OCI-LY1 (cell line): ENCODE data around the gene INO80B.

Experiments
- EZH2 ChIP-seq: fragments of 200-600 bp; sonication (generic), shearing (Covaris generic); IDR thresholded peaks from 2 replicates; pipeline ENCODE4 v1.8.0; 2017; ENCODE audit warnings: borderline replicate concordance, mixed run types, mild to moderate bottlenecking, antibody characterized with exemption, low read length, moderate library complexity, mixed read lengths
- TF ChIP-seq, protein P1 (sequence below): fragments of 200-600 bp; sonication (generic), shearing (Covaris generic); IDR thresholded peaks from 2 replicates; pipeline ENCODE4 v1.5.1; 2017; ENCODE audit warnings: mild to moderate bottlenecking, antibody characterized with exemption, low read length, moderate library complexity, mixed read lengths

DNA sequence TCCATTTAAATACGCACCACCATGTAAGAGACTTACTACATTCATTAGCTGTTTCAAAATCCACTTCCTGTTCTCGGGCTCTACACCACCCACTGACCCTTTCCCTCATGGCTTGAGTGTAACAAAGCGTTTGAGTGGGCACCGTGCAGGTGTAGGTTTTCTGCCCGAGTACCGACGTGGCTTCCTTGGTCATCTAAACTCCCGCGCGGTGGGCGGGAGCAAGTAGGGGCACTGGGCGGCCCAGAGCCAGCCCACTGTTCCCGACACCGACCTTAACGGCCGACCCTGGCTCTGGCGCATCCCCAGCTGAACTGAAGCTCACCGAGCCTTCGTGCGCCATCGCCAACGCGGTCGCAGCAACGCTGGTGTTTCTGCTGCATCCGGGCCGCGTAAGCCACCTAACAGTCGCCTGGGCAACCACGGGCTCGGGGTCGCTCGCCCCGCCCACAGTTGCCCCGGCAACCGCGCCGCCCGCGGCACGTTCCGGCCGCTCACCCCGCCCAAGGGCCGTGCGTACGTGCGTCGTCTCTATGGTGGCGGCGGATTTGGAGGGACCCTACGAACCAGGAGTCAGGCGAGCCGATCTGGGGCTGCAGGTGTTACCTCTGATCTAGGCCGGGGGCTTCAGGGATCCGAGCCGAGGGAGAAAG lies 33.5 kb upstream of the INO80B start, which contains the start of the genes C2orf81 and WDR54:
- TF ChIP-seq, protein P1, sequence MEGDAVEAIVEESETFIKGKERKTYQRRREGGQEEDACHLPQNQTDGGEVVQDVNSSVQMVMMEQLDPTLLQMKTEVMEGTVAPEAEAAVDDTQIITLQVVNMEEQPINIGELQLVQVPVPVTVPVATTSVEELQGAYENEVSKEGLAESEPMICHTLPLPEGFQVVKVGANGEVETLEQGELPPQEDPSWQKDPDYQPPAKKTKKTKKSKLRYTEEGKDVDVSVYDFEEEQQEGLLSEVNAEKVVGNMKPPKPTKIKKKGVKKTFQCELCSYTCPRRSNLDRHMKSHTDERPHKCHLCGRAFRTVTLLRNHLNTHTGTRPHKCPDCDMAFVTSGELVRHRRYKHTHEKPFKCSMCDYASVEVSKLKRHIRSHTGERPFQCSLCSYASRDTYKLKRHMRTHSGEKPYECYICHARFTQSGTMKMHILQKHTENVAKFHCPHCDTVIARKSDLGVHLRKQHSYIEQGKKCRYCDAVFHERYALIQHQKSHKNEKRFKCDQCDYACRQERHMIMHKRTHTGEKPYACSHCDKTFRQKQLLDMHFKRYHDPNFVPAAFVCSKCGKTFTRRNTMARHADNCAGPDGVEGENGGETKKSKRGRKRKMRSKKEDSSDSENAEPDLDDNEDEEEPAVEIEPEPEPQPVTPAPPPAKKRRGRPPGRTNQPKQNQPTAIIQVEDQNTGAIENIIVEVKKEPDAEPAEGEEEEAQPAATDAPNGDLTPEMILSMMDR: no peak
- TF ChIP-seq EZH2: no peak
